Measurements from ENCODE around the gene PNMA8C.
"Not testable (repeated sequence)": the region's sequence is repeated elsewhere in the genome, so short reads cannot be mapped to it uniquely, and the experiment has no call there.

Gene PNMA8C

DNA sequence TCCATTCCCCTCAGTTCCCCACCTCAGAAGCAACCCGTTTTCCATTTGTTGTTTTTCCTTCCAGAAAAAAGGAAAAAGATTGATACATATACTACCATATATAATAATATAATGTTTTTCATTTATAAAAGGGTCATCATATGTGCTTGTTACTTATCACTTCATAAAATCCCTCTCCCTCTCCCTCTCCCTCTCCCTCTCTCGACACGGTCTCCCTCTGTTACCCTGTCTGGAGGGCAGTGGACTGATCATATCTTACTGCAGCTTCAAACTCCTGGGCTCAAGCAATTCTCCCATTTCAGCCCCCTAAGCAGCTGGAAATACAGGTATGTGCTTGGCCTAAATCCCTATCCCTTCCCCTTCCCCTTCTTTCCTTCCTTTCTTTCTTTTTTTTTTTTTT, 25.5 kb upstream of the PNMA8C start:
- H3K4me3 Mint-ChIP-seq, result no peak overlapping the region
- H3K9me3 Mint-ChIP-seq (ENCODE audit: low read depth), result peaks cover 3% of the 10 kb centered on the region
- H3K27me3 Mint-ChIP-seq, result peaks cover 15% of the 10 kb centered on the region
- no peak overlapping the region for H3K27ac Mint-ChIP-seq
- no peaks in the 10 kb centered on the region for H3K4me1 Mint-ChIP-seq (ENCODE audit: low read depth)
- H3K36me3 Mint-ChIP-seq, result peaks cover 7% of the 10 kb centered on the region

DNA sequence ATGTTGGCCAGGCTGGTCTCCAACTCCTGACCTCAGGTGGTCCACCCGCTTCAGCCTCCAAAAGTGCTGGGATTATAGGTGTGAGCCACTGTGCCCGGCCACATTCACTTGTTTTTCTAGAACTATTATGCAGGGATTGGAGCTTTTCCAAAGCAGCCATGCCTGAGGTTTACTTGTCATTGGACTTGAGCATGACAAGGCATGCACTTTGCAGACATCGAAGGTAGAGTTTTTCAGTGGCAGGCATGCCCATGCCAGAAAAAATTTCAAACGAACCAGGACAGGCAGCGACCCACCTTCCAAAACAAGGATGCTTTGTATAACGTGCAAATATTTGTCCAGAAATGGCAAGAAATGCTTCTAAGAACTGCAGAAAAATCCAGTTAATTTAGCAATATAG, 24.9 kb upstream of the PNMA8C start:
- Mint-ChIP-seq H3K9me3 (ENCODE audit: low read depth) (peaks cover 4% of the 10 kb centered on the region), H3K27me3 (peaks cover 14% of the 10 kb centered on the region), H3K4me1 (ENCODE audit: low read depth) (no peaks in the 10 kb centered on the region), H3K36me3 (peaks cover 8% of the 10 kb centered on the region), H3K4me3 (no peak overlapping the region), H3K27ac (no peak overlapping the region)

DNA sequence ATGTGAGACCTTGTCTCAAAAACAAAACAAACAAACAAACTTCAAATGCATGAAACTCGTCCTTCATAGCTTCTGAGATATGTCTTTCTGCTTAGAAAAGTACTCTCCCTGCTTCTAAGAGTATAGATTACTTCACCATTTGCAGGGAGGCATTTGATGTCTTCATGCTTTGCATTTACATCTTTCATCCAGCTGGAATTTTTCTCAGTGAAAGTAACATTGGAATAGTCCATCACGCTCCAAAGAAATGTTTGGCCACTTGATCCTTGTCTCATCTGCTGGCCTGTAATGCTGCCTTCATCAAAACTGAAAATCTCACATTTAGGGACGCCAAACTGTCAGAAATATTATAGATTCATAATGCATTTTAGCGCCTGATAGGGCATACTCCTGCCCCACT, 23.4 kb upstream of the PNMA8C start:
- Mint-ChIP-seq H3K27me3 (peaks cover 9% of the 10 kb centered on the region), H3K9me3 (ENCODE audit: low read depth) (peaks cover 4% of the 10 kb centered on the region), H3K27ac (no peak overlapping the region), H3K36me3 (peaks cover 8% of the 10 kb centered on the region), H3K4me1 (ENCODE audit: low read depth) (no peaks in the 10 kb centered on the region), H3K4me3 (no peak overlapping the region)

DNA sequence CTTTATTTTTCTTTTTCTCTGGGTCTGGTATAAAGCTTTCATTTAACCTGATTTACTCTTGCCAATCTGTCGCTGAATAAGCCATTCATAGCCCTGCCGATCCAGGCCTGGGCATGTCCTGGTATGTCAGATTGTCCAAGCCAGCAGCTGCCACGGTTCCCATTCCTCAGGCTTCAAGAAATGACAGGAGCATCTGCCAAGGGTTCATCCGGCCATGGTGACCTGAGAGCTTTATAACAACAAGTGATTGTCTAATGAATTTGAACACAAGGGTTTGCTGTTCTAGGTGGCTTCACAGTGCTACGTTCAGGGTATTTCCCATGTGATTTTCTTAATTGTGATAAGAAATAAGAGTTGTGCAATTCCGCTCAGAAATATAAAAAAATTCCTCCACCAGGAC, 22.6 kb upstream of the PNMA8C start:
- Mint-ChIP-seq H3K27me3 (peaks cover 9% of the 10 kb centered on the region), H3K4me1 (ENCODE audit: low read depth) (no peaks in the 10 kb centered on the region)

DNA sequence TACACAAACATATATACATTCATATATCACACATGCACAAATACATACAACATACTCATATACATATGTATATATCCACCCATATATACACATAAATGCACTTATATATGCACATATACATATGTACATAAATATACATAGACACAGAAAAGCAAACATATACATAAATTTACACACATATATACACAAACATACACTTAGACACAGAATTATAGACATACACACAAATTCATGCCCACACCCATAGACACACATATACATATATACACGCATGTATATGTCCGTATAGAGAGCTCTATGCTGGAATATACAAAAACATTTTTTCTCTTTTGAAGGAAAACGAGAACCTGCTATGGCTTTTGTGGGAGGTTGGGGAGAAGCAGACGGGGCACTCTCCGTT, 22.0 kb upstream of the PNMA8C start:
- H3K4me3 Mint-ChIP-seq, result no peak overlapping the region
- H3K27me3 Mint-ChIP-seq, result peaks cover 9% of the 10 kb centered on the region
- no peaks in the 10 kb centered on the region for H3K4me1 Mint-ChIP-seq (ENCODE audit: low read depth)
- peaks cover 8% of the 10 kb centered on the region for H3K36me3 Mint-ChIP-seq
- peaks cover 4% of the 10 kb centered on the region for H3K9me3 Mint-ChIP-seq (ENCODE audit: low read depth)
- no peak overlapping the region for H3K27ac Mint-ChIP-seq

More for the DNA sequence above, 22.6 kb upstream of the PNMA8C start:
- peaks cover 4% of the 10 kb centered on the region for H3K9me3 Mint-ChIP-seq (ENCODE audit: low read depth)
- H3K4me3 Mint-ChIP-seq, result no peak overlapping the region
- peaks cover 8% of the 10 kb centered on the region for H3K36me3 Mint-ChIP-seq
- H3K27ac Mint-ChIP-seq, result no peak overlapping the region

DNA sequence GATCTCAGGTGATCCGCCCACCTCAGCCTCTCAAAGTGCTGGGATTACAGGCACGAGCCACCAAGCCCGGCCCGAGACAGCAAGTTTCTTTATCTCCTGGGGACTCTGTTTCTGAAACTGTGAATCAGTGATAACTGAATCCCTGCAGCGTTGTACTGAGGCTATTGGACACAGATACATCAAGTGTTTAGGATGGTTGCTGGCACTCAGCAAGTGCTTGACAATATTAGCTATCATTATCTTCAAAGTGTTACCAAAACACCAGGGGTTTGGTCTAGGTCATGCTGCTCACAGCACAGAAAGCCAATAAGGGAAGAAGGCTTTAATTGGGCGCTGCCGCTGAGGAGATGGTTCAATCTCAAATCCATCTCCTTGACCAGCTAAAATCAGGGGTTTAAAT, 20.5 kb upstream of the PNMA8C start:
- no peaks in the 10 kb centered on the region for H3K4me1 Mint-ChIP-seq (ENCODE audit: low read depth)
- H3K4me3 Mint-ChIP-seq, result no peak overlapping the region
- peaks cover 8% of the 10 kb centered on the region for H3K36me3 Mint-ChIP-seq
- peaks cover 9% of the 10 kb centered on the region for H3K27me3 Mint-ChIP-seq
- no peak overlapping the region for H3K27ac Mint-ChIP-seq
- peaks cover 4% of the 10 kb centered on the region for H3K9me3 Mint-ChIP-seq (ENCODE audit: low read depth)

DNA sequence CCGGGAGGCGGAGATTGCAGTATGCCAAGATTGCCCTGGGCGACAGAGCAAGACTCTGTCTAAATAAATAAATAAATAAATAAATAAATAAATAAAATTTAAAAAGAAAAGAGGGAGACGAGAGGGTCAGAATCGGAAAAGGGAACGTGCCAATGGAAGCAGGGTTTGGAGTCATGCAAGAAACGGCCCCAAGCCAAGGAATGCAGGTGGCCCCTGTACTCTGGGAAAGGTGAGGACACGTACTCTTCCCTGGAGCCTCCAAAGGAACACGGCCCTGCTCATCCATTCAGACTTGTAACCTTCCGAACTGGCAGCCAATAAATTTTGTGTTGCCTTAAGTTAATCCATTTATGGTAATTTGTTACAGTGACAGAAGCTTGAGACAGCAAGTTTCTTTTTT, 19.9 kb upstream of the PNMA8C start:
- H3K27ac Mint-ChIP-seq, result no peak overlapping the region
- H3K4me1 Mint-ChIP-seq (ENCODE audit: low read depth), result no peaks in the 10 kb centered on the region
- peaks cover 8% of the 10 kb centered on the region for H3K27me3 Mint-ChIP-seq
- peaks cover 4% of the 10 kb centered on the region for H3K9me3 Mint-ChIP-seq (ENCODE audit: low read depth)
- H3K4me3 Mint-ChIP-seq, result no peak overlapping the region
- H3K36me3 Mint-ChIP-seq, result peaks cover 8% of the 10 kb centered on the region

DNA sequence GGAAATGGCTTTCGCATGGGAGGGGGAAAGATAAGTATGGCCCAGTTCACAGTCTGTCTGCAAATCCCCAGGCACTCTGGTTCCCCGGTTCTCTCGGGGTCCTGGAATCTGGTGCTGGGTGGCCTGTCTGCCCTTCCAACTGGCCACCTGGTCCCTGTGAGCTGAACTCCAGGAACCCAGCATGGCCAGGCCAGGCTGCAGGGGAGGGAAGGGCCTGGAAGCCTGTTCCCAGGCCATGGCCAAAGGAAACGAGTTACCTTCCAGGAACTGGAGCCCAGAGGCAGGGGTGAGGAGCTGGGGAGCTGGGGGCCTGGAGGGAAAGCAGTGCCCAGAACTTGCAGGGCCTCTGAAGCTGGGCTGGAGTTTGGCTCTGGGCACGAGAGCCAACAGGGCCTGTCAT, 19.1 kb upstream of the PNMA8C start:
- H3K4me1 Mint-ChIP-seq (ENCODE audit: low read depth), result no peaks in the 10 kb centered on the region
- peaks cover 4% of the 10 kb centered on the region for H3K9me3 Mint-ChIP-seq (ENCODE audit: low read depth)
- H3K27me3 Mint-ChIP-seq, result peaks cover 8% of the 10 kb centered on the region
- H3K4me3 Mint-ChIP-seq, result no peak overlapping the region
- no peak overlapping the region for H3K27ac Mint-ChIP-seq
- peaks cover 8% of the 10 kb centered on the region for H3K36me3 Mint-ChIP-seq

DNA sequence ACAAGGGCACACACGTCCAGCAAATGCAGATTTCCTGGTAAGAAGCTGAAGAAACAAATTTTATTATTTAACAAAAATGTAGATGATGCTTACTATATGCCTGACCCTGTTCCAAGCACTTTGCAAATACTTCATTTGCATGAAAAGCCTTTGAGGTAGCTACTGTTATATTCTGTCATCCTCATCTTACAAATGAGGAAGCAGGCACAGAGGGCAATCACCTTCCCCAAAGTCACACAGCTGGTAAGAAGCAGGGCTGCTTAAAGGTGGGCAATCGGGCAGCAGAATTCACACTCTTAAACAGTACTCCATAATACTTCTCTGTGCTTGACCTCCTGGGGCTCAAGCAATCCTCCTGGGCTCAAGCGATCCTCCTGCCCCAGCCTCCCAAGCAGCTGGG, 18.3 kb upstream of the PNMA8C start:
- peaks cover 8% of the 10 kb centered on the region for H3K36me3 Mint-ChIP-seq
- H3K9me3 Mint-ChIP-seq (ENCODE audit: low read depth), result peaks cover 4% of the 10 kb centered on the region
- no peak overlapping the region for H3K27ac Mint-ChIP-seq
- peaks cover 8% of the 10 kb centered on the region for H3K27me3 Mint-ChIP-seq
- no peak overlapping the region for H3K4me3 Mint-ChIP-seq
- no peaks in the 10 kb centered on the region for H3K4me1 Mint-ChIP-seq (ENCODE audit: low read depth)

DNA sequence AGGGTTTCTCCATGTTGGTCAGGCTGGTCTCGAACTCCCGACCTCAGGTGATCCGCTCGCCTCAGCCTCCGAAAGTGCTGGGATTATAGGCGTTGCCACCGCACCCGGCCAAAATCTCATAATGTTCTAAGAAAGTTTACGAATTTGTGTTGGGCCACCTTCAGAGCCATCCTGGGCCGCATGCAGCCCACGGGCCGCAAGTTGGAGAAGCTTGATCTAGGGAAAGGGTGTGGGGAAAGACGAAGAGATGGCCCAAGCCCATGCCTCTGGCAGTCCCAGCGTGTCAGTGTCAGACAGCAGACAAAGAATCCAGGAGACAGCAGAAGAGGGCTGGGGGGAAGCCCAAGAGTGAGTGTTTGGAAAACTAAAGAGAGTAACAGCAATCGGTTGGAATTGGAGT, 17.3 kb upstream of the PNMA8C start:
- Mint-ChIP-seq H3K36me3 (peaks cover 8% of the 10 kb centered on the region), H3K27me3 (peaks cover 8% of the 10 kb centered on the region), H3K4me3 (no peak overlapping the region), H3K9me3 (ENCODE audit: low read depth) (peaks cover 4% of the 10 kb centered on the region), H3K27ac (no peak overlapping the region), H3K4me1 (ENCODE audit: low read depth) (no peaks in the 10 kb centered on the region)

DNA sequence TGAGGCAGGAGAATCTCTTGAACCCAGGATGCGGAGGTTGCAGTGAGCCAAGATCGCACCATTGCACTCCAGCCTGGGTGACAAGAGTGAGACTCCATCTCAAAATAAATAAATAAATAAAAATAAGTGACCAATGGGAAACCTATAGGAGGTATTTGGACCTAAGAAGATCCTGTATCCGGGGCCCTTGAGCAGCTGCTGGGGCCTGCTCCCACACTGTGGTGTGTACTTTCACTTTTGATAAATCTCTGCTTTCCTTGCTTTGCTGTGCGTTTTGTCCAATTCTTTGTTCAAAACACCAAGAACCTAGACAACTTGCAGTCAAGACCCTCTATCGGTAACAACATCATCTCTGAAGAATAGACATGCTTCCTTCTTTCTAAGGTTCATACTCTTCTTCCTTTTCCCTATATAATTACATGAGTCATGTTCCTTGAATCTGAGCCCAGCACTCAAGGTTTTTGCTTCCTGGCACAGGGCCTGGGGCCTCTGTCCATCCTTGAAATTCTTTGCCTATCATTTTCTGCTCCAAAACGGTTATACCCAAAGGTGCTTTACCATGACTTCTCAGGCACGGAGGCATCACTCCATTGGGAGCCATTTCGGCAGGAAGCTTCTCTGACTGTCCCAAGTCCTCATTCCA, 14.2 kb upstream of the PNMA8C start:
- H3K27ac Mint-ChIP-seq, result no peak overlapping the region
- H3K4me1 Mint-ChIP-seq (ENCODE audit: low read depth), result no peaks in the 10 kb centered on the region
- H3K4me3 Mint-ChIP-seq, result no peak overlapping the region
- no peaks in the 10 kb centered on the region for H3K9me3 Mint-ChIP-seq (ENCODE audit: low read depth)
- no peaks in the 10 kb centered on the region for H3K27me3 Mint-ChIP-seq
- H3K36me3 Mint-ChIP-seq, result no peaks in the 10 kb centered on the region

DNA sequence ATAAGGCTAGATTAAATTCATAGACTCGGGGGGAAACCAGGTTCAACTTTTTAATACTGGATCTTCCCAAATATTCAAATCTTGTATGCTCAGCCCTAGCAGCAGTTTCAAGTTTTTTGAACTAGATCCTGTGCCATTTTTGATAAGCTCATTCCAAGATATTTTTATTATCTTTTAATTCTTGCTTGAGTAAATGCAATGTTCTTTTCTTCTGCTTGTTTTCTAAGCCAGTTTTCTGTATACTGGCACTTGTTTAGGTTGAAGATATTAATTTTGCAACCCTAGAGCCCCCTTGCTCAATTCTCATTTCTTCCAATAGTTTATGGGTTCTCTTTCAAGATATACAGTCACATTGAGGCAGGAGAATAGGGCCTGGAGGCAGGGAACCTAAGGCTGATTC, 13.1 kb upstream of the PNMA8C start:
- no peaks in the 10 kb centered on the region for H3K4me1 Mint-ChIP-seq (ENCODE audit: low read depth)
- no peak overlapping the region for H3K4me3 Mint-ChIP-seq
- H3K9me3 Mint-ChIP-seq (ENCODE audit: low read depth), result no peaks in the 10 kb centered on the region
- peaks cover 3% of the 10 kb centered on the region for H3K27me3 Mint-ChIP-seq
- no peak overlapping the region for H3K27ac Mint-ChIP-seq
- H3K36me3 Mint-ChIP-seq, result no peaks in the 10 kb centered on the region

DNA sequence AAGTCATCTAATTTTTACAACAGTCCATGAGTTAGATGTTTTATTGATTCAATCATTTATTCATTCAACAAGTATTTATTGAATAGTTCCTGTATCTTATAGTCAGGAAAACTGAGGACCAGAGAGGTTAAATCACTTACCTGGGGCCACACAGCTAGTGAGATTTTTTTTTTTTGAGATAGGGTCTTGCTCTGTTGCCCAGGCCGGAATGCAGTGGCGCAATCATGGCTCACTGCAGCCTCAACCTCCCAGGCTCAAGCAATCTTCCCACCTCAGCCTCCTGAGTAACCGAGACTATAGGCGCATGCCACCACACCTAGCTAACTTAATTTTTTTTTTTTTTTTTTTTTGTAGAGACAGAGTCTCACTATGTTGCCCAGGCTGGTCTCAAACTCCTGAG, 7.0 kb upstream of the PNMA8C start:
- H3K9me3 Mint-ChIP-seq (ENCODE audit: low read depth); H3K27ac Mint-ChIP-seq; H3K36me3 Mint-ChIP-seq; H3K4me3 Mint-ChIP-seq; H3K4me1 Mint-ChIP-seq (ENCODE audit: low read depth): not testable (repeated sequence)
- H3K27me3 Mint-ChIP-seq, result peaks cover 24% of the 10 kb centered on the region

DNA sequence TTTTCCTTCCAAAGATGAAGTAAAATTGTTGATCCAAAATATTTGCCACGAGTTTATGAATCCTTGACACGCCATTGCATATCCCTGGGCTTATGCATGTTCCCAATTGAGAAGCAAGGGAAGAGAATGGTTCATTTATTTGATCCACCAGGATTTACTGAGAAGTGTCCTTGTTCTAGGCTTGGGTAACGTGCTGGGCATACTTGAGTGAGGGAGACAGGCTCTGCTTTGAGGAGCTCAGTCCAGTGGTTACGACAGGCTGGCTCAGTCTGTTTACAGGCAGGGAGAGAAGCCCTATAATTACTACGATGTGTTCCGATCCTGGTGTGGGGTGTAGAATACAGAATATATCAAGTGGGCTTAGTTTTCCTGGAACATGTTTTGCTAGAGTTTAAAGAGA, 6.3 kb upstream of the PNMA8C start:
- H3K4me3 Mint-ChIP-seq, result no peak overlapping the region
- no peaks in the 10 kb centered on the region for H3K9me3 Mint-ChIP-seq (ENCODE audit: low read depth)
- no peaks in the 10 kb centered on the region for H3K4me1 Mint-ChIP-seq (ENCODE audit: low read depth)
- no peak overlapping the region for H3K27ac Mint-ChIP-seq
- H3K27me3 Mint-ChIP-seq, result peaks cover 29% of the 10 kb centered on the region
- H3K36me3 Mint-ChIP-seq, result no peaks in the 10 kb centered on the region

DNA sequence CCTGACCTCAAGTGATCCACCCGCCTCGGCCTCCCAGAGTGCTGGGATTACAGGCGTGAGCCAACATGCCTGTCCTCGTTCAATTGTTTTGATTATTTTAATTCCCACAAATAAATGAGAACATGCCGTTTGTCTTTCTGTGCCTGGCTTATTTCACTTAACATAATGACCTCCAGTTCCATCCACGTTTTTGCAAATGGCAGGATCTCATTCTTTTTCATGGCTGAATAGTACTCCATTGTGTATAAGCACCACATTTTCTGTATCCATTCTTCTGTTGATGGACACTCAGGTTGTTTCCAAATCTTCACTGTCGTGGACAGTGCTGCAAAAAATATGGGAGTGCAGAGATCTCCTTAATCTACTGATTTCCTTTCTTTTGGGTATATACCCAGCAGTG, 4.7 kb upstream of the PNMA8C start:
- peaks cover 38% of the 10 kb centered on the region for H3K27me3 Mint-ChIP-seq
- not testable (repeated sequence) for H3K9me3 Mint-ChIP-seq (ENCODE audit: low read depth); H3K4me3 Mint-ChIP-seq; H3K27ac Mint-ChIP-seq; H3K36me3 Mint-ChIP-seq; H3K4me1 Mint-ChIP-seq (ENCODE audit: low read depth)

DNA sequence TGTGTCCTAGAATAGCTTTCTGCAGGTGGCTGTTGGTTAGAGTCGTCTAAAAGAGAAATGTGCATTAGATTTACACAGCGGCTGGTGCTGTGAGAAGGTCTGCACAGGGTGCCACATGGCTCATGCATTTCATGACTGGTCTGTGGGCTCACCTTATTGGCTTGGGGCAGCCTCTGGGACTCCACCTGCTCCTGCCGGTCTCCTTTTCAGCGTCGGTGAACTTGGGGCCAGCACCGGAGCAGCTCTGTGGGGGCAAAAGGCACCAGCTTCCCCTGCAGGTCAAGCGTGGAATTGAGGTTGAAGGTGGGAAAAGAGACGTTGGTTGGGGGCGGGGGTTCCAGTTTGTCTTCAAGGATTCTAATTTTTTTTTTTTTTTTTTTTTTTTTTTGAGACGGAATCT, 3.1 kb upstream of the PNMA8C start:
- H3K4me1 Mint-ChIP-seq (ENCODE audit: low read depth), result peaks cover 16% of the 10 kb centered on the region
- no peak overlapping the region for H3K27ac Mint-ChIP-seq
- no peak overlapping the region for H3K4me3 Mint-ChIP-seq
- H3K9me3 Mint-ChIP-seq (ENCODE audit: low read depth), result no peaks in the 10 kb centered on the region
- no peaks in the 10 kb centered on the region for H3K36me3 Mint-ChIP-seq
- H3K27me3 Mint-ChIP-seq, result peaks cover 42% of the 10 kb centered on the region
